Measurements from ENCODE around the gene MEX3D.

MEX3D gene

DNA sequence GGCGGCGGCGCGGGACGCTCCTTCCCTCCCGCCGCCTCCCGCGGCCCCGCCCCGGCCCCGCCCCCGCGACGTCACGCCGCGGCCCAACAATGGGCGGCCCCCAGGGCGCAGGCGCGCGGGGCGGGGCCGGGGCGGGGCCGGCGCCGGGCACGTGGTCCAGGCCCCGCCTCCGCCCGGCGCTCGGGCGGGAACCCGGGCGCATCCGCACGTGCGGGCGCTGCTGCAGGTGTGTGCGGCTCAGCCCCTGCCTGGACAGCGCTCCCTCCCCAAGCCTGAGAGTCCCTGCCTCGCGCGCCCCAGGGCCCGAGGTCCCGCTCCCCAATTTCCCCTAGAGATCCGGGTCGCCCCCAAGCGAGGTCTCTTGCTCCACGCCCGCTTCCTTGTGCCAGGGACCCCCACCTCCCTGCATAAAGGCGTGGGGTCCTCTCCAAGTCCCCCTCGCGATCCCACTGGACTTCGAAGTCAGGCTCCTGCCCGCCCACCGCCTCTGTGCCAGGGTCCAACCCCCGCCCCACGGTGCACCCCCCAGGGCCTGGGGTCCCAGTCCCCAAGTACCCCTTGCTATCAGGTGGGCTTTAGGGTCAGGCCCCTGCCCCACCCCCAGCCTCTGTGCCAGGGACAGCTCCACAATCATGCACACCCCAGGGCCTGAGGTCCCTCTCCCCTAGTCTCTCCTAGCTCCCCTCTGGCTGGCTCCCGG is at the start of gene MEX3D:
Gene MEX3D, minus strand, starts transcription at position 6 of the 700 bp plus-strand sequence. CDS start 267 bp downstream, outside the sequence.
- Mint-ChIP-seq H3K4me1 (peaks cover 5% of the 10 kb centered on the region), H3K9me3 (no peaks in the 10 kb centered on the region), H3K4me3 (peak within 1 kb of the TSS; percentile 48), H3K27ac (peak within 1 kb of the TSS; percentile 37), H3K36me3 (no peaks in the 10 kb centered on the region), H3K27me3 (peaks cover 66% of the 10 kb centered on the region)
- CTCF ChIA-PET, result no interaction called here
- peak; percentile 85 for DNase-seq

DNA sequence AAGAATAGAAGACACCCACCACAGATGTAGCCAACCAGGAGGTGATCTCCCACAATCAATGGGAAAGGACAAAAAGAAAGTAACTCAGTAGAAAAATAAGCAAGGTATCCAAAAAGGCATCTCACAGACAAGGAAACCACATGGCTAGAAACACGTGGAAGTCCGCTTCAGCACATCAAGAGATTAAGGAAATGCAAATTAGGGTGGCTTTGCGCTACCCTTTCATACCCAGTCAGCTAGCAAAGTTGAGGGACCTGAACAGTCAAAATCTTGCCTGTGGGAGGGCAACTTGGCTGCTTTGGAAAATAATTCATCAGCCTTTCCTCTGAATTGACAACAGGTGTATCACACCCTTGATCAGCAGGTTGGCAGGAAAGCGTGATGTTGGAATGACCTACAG is 48.8 kb upstream of the MEX3D start:
- no peaks in the 10 kb centered on the region for H3K9me3 Mint-ChIP-seq
- peaks cover 42% of the 10 kb centered on the region for H3K36me3 Mint-ChIP-seq
- H3K4me3 Mint-ChIP-seq, result no peak overlapping the region
- no peak for DNase-seq
- H3K27me3 Mint-ChIP-seq, result no peaks in the 10 kb centered on the region
- H3K4me1 Mint-ChIP-seq, result peaks cover 19% of the 10 kb centered on the region
- CTCF ChIA-PET, result interaction anchor here (1.2 kb wide), 1 partner anchor 56 kb away, joined by 3 read pairs; no protein-coding TSS in a partner anchor
- H3K27ac Mint-ChIP-seq, result peak overlapping the region; percentile 47

DNA sequence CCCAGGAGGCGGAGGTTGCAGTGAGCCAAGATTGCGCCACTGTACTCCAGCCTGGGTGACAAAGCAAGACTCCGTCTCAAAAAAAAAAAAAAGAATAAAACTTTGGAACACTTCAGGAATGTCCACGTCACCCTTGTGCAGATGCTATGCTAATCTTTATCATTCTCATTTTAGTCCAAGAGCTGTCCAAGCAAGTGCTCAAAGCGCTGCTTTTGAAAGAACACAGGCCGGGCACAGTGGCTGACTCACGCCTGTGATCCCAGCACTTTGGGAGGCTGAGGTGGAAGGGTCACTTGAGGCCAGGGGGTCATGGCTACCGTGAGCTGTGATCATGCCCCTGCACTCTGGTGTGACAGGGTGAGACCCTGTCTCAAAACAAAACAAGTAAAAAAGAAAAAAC is 48.3 kb upstream of the MEX3D start:
- no peak overlapping the region for H3K4me3 Mint-ChIP-seq
- CTCF ChIA-PET, result interaction anchor here (1.2 kb wide), 1 partner anchor 56 kb away, joined by 3 read pairs; no protein-coding TSS in a partner anchor
- no peak for DNase-seq
- H3K27me3 Mint-ChIP-seq, result no peaks in the 10 kb centered on the region
- peaks cover 19% of the 10 kb centered on the region for H3K4me1 Mint-ChIP-seq
- H3K36me3 Mint-ChIP-seq, result peaks cover 42% of the 10 kb centered on the region
- H3K9me3 Mint-ChIP-seq, result no peaks in the 10 kb centered on the region
- no peak overlapping the region for H3K27ac Mint-ChIP-seq

DNA sequence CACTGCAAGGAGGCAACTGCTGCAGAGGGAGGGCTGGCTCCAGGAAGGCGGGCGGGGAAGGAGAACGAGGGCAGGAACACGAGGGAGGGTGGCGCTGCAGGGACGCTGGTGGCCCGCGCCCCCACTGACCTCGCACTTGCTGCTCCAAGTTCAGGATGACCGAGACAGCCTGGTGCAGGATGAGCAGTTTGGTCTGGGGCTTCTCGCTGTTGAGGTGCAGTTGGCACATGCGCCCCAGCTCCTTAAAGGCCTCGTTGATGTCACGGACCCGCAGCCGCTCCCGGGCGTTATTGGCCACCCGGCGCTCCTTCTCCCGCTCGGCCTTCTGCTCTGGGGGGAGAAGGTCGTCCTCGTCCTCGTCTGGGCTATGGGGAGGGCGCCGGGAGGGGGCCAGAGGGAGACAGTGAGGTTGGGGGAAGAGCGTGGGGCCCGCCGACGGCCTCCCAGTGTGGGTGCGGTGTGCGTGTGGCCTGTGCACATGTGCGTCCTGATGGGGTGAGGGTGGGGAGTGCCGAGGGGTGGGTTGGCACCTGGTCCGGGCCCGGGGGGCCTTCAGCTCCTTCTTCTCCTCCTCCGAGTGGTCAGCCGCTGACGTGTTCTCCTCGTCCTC is 47.1 kb upstream of the MEX3D start:
- Mint-ChIP-seq H3K27me3 (no peaks in the 10 kb centered on the region), H3K27ac (peak overlapping the region; percentile 73), H3K36me3 (peaks cover 42% of the 10 kb centered on the region), H3K9me3 (no peaks in the 10 kb centered on the region), H3K4me1 (peaks cover 21% of the 10 kb centered on the region), H3K4me3 (no peak overlapping the region)
- DNase-seq, result no peak
- CTCF ChIA-PET, result interaction anchor here (0.9 kb wide), 1 partner anchor 9 kb away, joined by 3 read pairs; no protein-coding TSS in a partner anchor

DNA sequence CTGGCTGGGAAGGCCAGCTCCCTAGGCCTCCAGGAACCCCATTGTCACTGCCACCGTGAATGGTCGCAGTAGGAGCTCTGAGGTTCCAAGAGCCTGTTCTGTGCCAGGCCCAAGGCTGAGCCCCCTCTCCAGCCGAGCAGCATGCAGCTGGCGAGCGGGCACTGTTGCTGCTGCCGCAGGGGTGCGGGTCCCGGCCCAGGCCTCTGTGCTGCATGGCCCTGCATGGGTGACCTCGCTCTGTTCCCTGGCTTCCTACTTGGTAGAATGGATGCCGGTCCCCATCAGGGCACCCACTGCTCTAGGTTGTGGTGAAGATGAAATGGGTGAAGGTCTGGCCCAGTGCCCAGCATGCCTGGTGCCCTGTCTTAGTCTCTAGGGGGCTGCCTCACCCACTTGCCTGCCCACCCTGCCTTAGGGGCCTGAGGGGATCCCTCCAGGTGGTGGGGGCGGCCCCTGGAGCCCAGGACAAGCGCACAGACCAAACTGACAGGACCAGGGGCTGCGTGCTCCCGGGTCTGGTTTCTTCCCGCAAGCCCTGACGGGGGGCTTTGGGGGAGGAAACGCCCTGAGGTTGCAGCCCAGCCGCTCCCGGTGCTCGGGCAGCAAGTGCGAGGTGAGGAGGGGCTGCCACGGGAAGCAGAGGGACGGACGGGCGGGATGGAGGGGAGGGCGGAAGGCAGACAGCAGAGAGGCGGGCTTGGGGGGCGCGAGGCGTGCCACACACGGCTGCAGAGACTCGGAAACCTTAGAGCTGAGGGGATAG is 45.9 kb upstream of the MEX3D start:
- H3K36me3 Mint-ChIP-seq, result peaks cover 42% of the 10 kb centered on the region
- H3K27me3 Mint-ChIP-seq, result no peaks in the 10 kb centered on the region
- H3K4me3 Mint-ChIP-seq, result no peak overlapping the region
- no peaks in the 10 kb centered on the region for H3K9me3 Mint-ChIP-seq
- H3K27ac Mint-ChIP-seq, result no peak overlapping the region
- DNase-seq, result no peak
- H3K4me1 Mint-ChIP-seq, result peaks cover 31% of the 10 kb centered on the region
- CTCF ChIA-PET, result interaction anchor here (0.9 kb wide), 1 partner anchor 11 kb away, joined by 3 read pairs; no protein-coding TSS in a partner anchor

DNA sequence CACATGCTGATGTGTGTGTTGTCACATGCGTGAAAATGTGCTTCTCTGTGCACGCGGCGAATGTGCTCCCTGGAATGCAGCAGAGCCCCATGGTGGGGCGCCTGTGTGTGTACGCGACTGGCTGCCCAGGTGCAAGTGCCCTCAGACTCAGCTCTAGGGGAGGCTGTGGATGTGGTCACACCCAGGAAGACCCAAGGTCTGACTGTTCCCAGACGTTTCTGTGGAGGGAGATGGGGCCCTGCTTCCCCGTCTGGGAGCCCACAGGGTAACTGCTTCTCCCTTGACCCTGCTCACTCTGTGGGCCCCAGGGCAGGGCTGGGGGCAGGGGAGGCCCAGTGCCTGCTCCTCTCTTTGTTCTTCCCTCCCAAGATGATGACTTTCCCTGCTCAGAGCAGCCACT is 45.0 kb upstream of the MEX3D start:
- CTCF ChIA-PET, result no interaction called here
- DNase-seq, result no peak
- peaks cover 30% of the 10 kb centered on the region for H3K4me1 Mint-ChIP-seq
- H3K36me3 Mint-ChIP-seq, result peaks cover 37% of the 10 kb centered on the region
- H3K4me3 Mint-ChIP-seq, result no peak overlapping the region
- no peaks in the 10 kb centered on the region for H3K27me3 Mint-ChIP-seq
- H3K27ac Mint-ChIP-seq, result no peak overlapping the region
- no peaks in the 10 kb centered on the region for H3K9me3 Mint-ChIP-seq

DNA sequence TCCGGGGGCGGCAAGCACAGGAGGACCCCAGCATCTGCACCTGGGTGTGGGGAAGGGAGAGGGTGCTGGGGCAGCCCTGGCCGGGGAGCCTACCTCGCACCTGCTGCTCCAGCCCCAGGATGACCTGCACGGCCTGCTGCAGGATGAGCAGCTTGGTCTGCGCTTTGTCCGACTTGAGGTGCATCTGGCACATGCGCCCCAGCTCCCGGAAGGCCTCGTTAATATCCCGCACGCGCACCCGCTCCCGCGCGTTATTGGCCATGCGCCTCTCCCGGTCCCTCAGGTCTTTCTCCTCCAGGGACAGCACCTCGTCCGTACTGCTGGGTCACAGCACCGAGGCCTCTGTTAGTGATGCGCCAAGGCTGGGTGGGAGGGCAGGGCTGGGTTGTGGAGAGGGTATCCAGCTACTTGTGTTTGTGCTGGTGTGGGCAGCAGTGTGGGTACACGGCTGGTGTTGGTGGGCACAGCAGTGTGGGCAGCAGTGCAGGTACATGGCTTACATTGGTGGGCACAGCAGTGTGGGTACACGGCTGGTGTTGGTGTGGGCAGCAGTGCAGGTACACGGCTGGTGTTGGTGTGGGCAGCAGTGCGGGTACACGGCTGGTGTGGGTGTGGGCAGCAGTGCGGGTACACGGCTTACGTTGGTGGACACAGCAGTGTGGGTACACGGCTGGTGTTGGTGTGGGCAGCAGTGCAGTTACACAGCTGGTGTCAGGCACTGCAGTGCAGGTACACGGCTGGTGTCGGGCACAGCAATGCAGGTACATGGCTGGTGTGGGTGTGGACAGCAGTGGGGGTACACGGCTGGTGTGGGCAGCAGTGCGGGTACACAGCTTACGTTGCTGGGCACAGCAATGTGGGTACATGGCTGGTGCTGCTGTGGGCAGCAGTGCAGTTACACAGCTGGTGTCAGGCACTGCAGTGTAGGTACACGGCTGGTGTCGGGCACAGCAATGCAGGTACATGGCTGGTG is 44.3 kb upstream of the MEX3D start:
- Mint-ChIP-seq H3K27ac (no peak overlapping the region), H3K4me1 (peaks cover 29% of the 10 kb centered on the region), H3K27me3 (no peaks in the 10 kb centered on the region), H3K9me3 (no peaks in the 10 kb centered on the region), H3K36me3 (peaks cover 35% of the 10 kb centered on the region), H3K4me3 (no peak overlapping the region)
- CTCF ChIA-PET, result no interaction called here
- no peak for DNase-seq

DNA sequence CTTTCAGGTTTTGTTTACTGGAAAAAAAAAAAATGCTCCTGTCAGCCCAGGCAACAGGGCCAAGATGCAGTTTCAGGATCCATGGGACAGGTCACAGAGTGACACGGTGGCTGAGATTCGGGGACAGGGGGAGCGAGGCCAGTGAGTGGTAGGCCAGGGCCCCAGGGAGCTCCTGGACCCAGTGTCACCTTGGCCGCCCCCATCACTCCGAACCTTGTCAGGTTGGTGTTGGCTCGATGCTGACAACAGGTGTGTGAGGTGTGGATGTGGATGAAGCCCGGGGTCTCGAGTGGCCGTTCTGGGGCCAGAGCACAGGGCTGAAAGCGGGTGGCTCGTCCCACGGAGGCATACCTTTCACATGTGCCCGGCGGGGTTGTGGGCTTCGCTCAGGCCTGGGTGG is 43.2 kb upstream of the MEX3D start:
- DNase-seq, result no peak
- Mint-ChIP-seq H3K27ac (no peak overlapping the region), H3K4me1 (peaks cover 28% of the 10 kb centered on the region), H3K27me3 (no peaks in the 10 kb centered on the region), H3K36me3 (peaks cover 29% of the 10 kb centered on the region), H3K4me3 (no peak overlapping the region), H3K9me3 (no peaks in the 10 kb centered on the region)
- CTCF ChIA-PET, result no interaction called here

DNA sequence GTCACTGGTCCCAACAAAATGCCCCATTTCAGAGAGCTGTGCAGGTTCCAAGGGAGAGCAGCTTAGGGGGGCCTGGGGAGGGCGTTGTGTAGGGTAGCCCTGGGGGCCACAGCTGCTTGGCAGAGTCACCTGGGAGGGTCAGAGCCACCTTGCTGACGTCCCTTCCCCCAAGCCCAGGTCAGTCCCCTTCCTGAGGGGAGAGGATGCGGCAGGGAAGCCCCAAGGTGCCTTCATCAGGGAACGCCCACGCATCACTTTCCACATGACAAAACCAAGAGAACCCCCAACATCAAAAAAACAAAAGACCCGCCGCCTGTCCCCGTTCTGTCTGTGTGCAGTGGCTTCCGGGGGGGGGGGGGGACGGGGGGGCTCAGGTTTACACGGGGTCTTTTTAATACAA is 42.5 kb upstream of the MEX3D start:
- CTCF ChIA-PET, result no interaction called here
- Mint-ChIP-seq H3K9me3 (no peaks in the 10 kb centered on the region), H3K27ac (no peak overlapping the region), H3K4me1 (peaks cover 36% of the 10 kb centered on the region), H3K36me3 (peaks cover 24% of the 10 kb centered on the region), H3K27me3 (no peaks in the 10 kb centered on the region), H3K4me3 (no peak overlapping the region)
- DNase-seq, result no peak

DNA sequence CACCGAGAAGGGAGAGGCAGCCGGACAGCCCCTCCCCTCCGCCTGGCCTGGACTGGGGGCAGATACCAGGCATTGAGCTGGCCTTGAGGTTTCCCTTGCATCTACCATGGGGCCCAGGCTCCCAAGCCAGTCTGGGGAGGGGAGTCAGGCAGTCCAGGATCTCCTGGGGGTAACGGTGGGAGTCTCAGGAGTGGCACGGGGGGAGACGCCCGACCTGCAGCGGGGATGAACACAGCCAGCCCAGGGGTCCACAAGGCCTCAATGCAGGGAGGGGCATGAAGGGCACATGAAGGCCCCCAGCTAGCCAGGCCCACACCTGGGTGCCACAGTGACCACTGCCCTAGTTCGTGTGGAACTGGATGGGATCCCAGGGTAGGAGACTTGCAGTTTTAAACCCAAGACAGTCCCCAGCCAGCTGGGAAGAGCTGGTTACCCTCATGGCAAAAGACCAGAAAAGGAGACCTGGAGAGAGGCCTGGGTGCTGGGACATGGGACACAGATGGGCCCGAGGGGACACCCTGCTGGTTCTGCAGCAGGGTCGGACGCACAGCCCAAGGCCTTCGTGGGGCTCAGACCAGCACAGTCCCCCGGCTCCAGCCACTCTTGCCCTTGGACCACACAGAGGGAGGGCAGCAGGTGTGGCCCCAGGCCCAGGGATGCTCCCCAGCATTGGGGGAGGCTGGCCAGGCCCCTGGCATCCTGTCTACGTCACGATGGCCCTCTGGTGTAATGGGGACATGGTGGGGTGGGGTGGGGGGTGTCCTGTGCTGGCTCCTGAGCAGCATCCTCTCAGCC is 41.8 kb upstream of the MEX3D start:
- Mint-ChIP-seq H3K27me3 (no peaks in the 10 kb centered on the region), H3K4me1 (peaks cover 38% of the 10 kb centered on the region), H3K9me3 (no peaks in the 10 kb centered on the region), H3K27ac (no peak overlapping the region), H3K4me3 (no peak overlapping the region), H3K36me3 (peaks cover 21% of the 10 kb centered on the region)
- CTCF ChIA-PET, result no interaction called here
- DNase-seq, result no peak

DNA sequence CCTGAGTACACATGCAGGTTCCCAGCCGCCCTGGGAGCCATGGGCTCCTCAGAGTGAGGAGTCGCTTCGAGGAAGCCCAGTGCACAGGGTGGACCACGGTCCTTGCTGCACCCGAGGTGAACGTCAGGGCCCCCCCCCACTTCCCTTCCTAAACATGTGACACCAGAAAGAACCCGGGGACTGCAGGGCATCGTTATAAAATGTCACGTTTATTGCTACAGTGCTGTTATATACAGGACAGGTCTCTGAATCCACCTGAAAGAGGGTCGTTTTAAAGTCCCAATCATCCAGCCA is 40.9 kb upstream of the MEX3D start:
- H3K4me3 Mint-ChIP-seq, result no peak overlapping the region
- peaks cover 13% of the 10 kb centered on the region for H3K36me3 Mint-ChIP-seq
- H3K27ac Mint-ChIP-seq, result peak overlapping the region; percentile 83
- CTCF ChIA-PET, result interaction anchor here (1.0 kb wide), 1 partner anchor 53 kb away, joined by 3 read pairs; no protein-coding TSS in a partner anchor
- DNase-seq, result peak; percentile 46
- H3K9me3 Mint-ChIP-seq, result no peaks in the 10 kb centered on the region
- peaks cover 45% of the 10 kb centered on the region for H3K4me1 Mint-ChIP-seq
- H3K27me3 Mint-ChIP-seq, result no peaks in the 10 kb centered on the region

DNA sequence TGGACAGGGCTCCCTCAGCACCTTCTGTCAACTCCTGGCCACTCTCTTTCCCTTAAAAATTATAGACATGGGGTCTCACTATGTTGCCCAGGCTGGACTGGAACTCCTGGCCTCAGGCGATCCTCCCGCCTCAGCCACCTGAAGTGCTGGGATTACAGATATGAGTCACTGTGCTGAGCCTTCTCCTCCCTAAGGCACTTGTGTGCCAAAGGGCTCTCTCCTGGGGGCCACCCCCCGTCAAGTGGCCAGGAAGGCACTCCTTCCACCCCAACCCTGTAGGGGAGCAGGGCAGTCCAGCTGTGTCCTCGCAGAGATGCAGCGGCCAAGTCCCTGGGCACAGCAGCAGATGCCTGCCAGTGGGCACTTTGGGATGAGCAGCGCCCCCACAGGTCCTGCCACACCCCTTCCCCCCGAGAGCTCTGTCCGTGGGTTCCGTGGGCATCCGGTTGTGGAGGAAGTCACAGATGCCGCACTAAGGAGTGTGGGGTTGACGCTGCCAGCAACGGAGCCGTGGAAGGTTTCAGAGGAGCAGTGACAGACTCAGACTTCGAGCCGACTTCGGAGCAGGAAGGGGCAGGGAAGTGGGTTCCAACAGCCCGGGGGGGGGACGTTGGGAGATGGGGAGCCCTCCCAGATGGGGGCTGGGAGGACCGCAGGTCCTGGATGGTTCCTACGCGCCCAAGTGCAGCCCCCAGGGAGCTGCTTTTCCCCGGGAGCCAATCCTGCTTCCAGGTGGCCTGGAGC is 40.4 kb upstream of the MEX3D start:
- CTCF ChIA-PET, result interaction anchor here (1.0 kb wide), 1 partner anchor 54 kb away, joined by 3 read pairs; no protein-coding TSS in a partner anchor
- peaks cover 10% of the 10 kb centered on the region for H3K36me3 Mint-ChIP-seq
- peak; percentile 50 for DNase-seq

More for the DNA sequence above, 40.4 kb upstream of the MEX3D start:
- H3K9me3 Mint-ChIP-seq, result no peaks in the 10 kb centered on the region
- peak overlapping the region; percentile 39 for H3K4me3 Mint-ChIP-seq
- H3K4me1 Mint-ChIP-seq, result peaks cover 50% of the 10 kb centered on the region
- no peaks in the 10 kb centered on the region for H3K27me3 Mint-ChIP-seq
- H3K27ac Mint-ChIP-seq, result peak overlapping the region; percentile 77
